ENCODE data around the gene POLR2A. TPM values are rescaled to one million over a fixed set of nuclear protein-coding genes. Genes with fewer than 3 reads are reported as not detected.

POLR2A gene
- polyA plus RNA-seq, 3 donors = 12.1 to 27.9 (median 25.4) TPM

GRCh38 chr17:7512105-7512504 lies 27.9 kb downstream of the POLR2A start:
- H3K27me3 ChIP-seq (ENCODE audit: control insufficient read depth in 2 of 2, insufficient read depth in 2 of 2, low read length in 2 of 2) = no peaks in the 10 kb centered on the region
- peaks cover 16 to 21% of the 10 kb centered on the region in 2 donors for H3K4me1 ChIP-seq (ENCODE audit: control insufficient read depth in 1 of 2, insufficient read depth in 2 of 2, low read length in 2 of 2)
- H4K20me1 ChIP-seq (ENCODE audit: insufficient read depth, low read length) = peaks cover 31% of the 10 kb centered on the region
- H3K79me2 ChIP-seq (ENCODE audit: insufficient read depth, low read length) = no peaks in the 10 kb centered on the region
- no peak overlapping the region for H3K9ac ChIP-seq (ENCODE audit: insufficient read depth, low read length, poor library complexity, severe bottlenecking)
- Mint-ChIP-seq H3K4me3 (no peak overlapping the region), H3K9me3 (no peaks in the 10 kb centered on the region), H3K27me3 (ENCODE audit: low read depth in 3 of 3) (peaks cover 0 to 4% (median 0%) of the 10 kb centered on the region in 3 donors), H3K36me3 (peaks cover 69 to 74% of the 10 kb centered on the region in 2 donors), H3K4me1 (peaks cover 23% of the 10 kb centered on the region), H3K27ac (peak overlapping the region in 1 of 7 donors; percentile 41)
- H2AFZ ChIP-seq (ENCODE audit: insufficient read depth, low read depth, low read length, poor library complexity, severe bottlenecking) = no peak overlapping the region
- DNase-seq = no peak
- no peak overlapping the region for H3K4me2 ChIP-seq (replicated peaks; ENCODE audit: extremely low read depth, low read length, poor library complexity, severe bottlenecking)
- H3K4me3 ChIP-seq (replicated peaks in 1 of 3; ENCODE audit: low read depth in 2 of 3, low read length in 3 of 3) = no peak overlapping the region
- WGBS (ENCODE audit: insufficient coverage) = over 99% methylated on average over 15 of the region's 15 CpGs
- peaks cover 63 to 75% of the 10 kb centered on the region in 2 donors for H3K36me3 ChIP-seq (replicated peaks in 1 of 2; ENCODE audit: control insufficient read depth in 1 of 2, insufficient read depth in 2 of 2, low read length in 2 of 2)
- no peaks in the 10 kb centered on the region for H3K9me3 ChIP-seq (replicated peaks in 1 of 2; ENCODE audit: control insufficient read depth in 1 of 2, insufficient read depth in 1 of 2, low read length in 2 of 2)
- TF ChIP-seq, protein P1, sequence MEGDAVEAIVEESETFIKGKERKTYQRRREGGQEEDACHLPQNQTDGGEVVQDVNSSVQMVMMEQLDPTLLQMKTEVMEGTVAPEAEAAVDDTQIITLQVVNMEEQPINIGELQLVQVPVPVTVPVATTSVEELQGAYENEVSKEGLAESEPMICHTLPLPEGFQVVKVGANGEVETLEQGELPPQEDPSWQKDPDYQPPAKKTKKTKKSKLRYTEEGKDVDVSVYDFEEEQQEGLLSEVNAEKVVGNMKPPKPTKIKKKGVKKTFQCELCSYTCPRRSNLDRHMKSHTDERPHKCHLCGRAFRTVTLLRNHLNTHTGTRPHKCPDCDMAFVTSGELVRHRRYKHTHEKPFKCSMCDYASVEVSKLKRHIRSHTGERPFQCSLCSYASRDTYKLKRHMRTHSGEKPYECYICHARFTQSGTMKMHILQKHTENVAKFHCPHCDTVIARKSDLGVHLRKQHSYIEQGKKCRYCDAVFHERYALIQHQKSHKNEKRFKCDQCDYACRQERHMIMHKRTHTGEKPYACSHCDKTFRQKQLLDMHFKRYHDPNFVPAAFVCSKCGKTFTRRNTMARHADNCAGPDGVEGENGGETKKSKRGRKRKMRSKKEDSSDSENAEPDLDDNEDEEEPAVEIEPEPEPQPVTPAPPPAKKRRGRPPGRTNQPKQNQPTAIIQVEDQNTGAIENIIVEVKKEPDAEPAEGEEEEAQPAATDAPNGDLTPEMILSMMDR (IDR thresholded peaks at IDR 0.05) = no peak
- intact Hi-C loops (cut with micrococcal nuclease) = loop anchor here in 1 of 2 donors (2.0 kb wide), 1 partner anchor 49 kb away; the partner anchor contains the start of gene SENP3
- H3K27ac ChIP-seq (ENCODE audit: low read depth in 1 of 2, low read length in 2 of 2) = no peak overlapping the region

GRCh38 chr17:7512824-7513540 lies 28.8 kb downstream of the POLR2A start:
- H3K4me3 Mint-ChIP-seq = no peak overlapping the region
- no peaks in the 10 kb centered on the region for H3K27me3 ChIP-seq (ENCODE audit: control insufficient read depth in 2 of 2, insufficient read depth in 2 of 2, low read length in 2 of 2)
- intact Hi-C loops (cut with micrococcal nuclease) = loop anchor here in 1 of 2 donors (2.0 kb wide), 1 partner anchor 48 kb away; the partner anchor contains the start of gene SENP3
- H3K27me3 Mint-ChIP-seq (ENCODE audit: low read depth in 3 of 3) = peaks cover 0 to 4% (median 0%) of the 10 kb centered on the region in 3 donors
- DNase-seq = no peak
- WGBS (ENCODE audit: insufficient coverage) = 65% methylated on average over 20 of the region's 20 CpGs
- H3K36me3 ChIP-seq (replicated peaks in 1 of 2; ENCODE audit: control insufficient read depth in 1 of 2, insufficient read depth in 2 of 2, low read length in 2 of 2) = peaks cover 60 to 66% of the 10 kb centered on the region in 2 donors
- H3K9me3 Mint-ChIP-seq = no peaks in the 10 kb centered on the region
- H3K4me3 ChIP-seq (replicated peaks in 1 of 3; ENCODE audit: low read depth in 2 of 3, low read length in 3 of 3) = no peak overlapping the region
- peaks cover 16 to 21% of the 10 kb centered on the region in 2 donors for H3K4me1 ChIP-seq (ENCODE audit: control insufficient read depth in 1 of 2, insufficient read depth in 2 of 2, low read length in 2 of 2)
- H3K4me2 ChIP-seq (replicated peaks; ENCODE audit: extremely low read depth, low read length, poor library complexity, severe bottlenecking) = no peak overlapping the region
- H3K79me2 ChIP-seq (ENCODE audit: insufficient read depth, low read length) = no peaks in the 10 kb centered on the region
- peak overlapping the region in 1 of 7 donors; percentile 50 for H3K27ac Mint-ChIP-seq
- H3K36me3 Mint-ChIP-seq = peaks cover 61 to 65% of the 10 kb centered on the region in 2 donors
- no peaks in the 10 kb centered on the region for H3K9me3 ChIP-seq (replicated peaks in 1 of 2; ENCODE audit: control insufficient read depth in 1 of 2, insufficient read depth in 1 of 2, low read length in 2 of 2)
- no peak overlapping the region for H3K9ac ChIP-seq (ENCODE audit: insufficient read depth, low read length, poor library complexity, severe bottlenecking)
- peaks cover 31% of the 10 kb centered on the region for H4K20me1 ChIP-seq (ENCODE audit: insufficient read depth, low read length)
- TF ChIP-seq, protein P1 (IDR thresholded peaks at IDR 0.05) = no peak
- H2AFZ ChIP-seq (ENCODE audit: insufficient read depth, low read depth, low read length, poor library complexity, severe bottlenecking) = no peak overlapping the region
- H3K4me1 Mint-ChIP-seq = peaks cover 23% of the 10 kb centered on the region
- no peak overlapping the region for H3K27ac ChIP-seq (ENCODE audit: low read depth in 1 of 2, low read length in 2 of 2)

Measured in CD14-positive monocyte (primary cell).